ENCODE results near the gene PIM1. TPM values are rescaled to one million over a fixed set of nuclear protein-coding genes. Genes with fewer than 3 reads are reported as not detected.

PIM1 gene
- total RNA-seq, result 1.1 and 2.0 TPM in 2 replicates

DNA sequence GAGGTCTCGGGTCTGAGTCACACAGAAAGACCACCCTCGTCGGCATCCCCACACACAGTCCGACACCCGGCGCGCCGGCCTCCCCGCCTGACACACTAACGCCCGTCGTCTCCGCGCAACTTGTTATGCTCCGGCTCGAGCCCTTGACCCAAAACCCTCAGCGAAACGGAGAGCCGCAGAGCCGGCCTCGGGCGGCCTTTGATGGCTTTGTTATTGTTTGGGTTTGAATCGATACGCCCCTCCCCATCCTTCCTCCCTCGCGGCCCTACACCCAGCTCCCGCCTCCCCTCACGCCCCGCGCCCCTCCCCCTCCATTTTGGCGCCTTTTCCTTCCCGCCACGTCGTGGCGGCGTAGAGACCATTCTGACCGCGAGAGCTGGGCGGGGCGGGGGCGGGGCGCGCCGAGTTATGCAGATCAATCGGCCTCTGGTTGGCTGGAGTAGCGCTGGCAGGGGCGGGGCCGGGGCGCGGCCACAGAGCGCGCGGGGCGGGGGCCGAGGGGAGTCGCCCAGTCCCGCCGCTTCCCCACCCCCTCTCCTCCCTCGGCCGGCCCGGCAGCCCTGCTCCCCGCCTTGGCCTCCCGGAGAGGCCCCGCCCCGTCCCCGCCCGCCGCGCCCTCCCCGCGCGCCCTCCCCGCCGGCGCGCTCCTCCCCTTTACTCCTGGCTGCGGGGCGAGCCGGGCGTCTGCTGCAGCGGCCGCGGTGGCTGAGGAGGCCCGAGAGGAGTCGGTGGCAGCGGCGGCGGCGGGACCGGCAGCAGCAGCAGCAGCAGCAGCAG, at the start of gene PIM1:
PIM1 (plus strand) TSS at position 657 of the 777 bp plus-strand sequence. CDS start 424 bp downstream, outside the sequence.

Other genes starting within 250 kb of the PIM1 start
- not detected in 2 replicates for gene PI16, start 215.4 kb upstream of the PIM1 start, total RNA-seq
- gene MTCH1, start 184.0 kb upstream of the PIM1 start, total RNA-seq, result 275 and 301 TPM in 2 replicates
- not detected in 2 replicates for gene FGD2, start 164.5 kb upstream of the PIM1 start, total RNA-seq
- gene TBC1D22B, start 87.6 kb downstream of the PIM1 start, total RNA-seq, result 12.1 and 12.5 TPM in 2 replicates
- 15.4 and 19.7 TPM in 2 replicates for gene TMEM217, start 88.0 kb downstream of the PIM1 start, total RNA-seq
- gene RNF8, start 183.8 kb downstream of the PIM1 start, total RNA-seq, result 19.9 and 21.3 TPM in 2 replicates

All from vein endothelial cell (primary cell).